ENCODE results near the gene SRP14.

Gene SRP14

DNA sequence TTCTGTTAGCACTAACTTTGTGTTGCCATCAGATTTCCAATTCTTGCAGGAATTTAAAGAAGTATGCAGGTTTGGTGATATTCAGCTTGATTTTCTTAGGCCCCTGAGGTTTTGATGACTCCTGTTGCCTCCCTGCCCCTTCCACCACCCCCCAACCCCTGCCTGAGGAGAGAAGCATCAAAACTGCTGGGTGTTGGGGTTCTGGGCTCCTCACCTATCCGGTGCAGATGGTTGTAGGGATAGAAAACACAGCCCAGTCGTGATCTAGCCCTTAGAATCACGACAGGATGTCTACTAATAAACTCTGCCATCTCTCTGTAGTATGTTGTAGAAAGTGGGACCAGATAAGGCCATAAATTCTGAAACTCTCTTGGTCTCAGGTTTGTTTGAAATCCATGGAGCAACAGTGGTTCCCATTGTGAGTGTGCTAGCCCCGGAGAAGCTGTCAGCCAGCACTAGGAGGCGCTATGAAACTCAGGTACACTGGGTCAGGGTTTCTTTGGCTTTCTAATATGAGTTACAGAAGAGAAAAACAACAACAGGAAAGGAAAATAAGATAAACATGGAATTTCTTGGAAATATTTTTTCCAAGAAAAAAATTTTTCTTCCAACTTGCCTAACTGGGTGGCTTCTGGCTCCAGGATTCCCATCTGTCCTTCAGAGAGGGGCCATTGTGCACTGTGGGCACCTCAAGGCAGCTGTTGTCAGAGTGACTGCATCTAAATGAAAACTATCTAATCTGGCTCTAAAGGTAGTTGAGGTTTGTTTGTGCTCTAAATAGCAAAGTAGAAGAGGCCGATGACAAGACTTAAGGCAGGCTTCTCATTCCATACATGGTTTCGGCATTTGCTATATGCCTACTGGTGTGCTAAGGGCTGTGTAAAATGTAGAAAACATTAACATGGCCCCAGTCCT lies 8.7 kb downstream of the SRP14 start:
- DNase-seq (ENCODE audit: low read depth in 1 of 2, low spot score in 1 of 2), result peak in 1 of 2 experiments; percentile 42
- TF ChIP-seq, protein P1, sequence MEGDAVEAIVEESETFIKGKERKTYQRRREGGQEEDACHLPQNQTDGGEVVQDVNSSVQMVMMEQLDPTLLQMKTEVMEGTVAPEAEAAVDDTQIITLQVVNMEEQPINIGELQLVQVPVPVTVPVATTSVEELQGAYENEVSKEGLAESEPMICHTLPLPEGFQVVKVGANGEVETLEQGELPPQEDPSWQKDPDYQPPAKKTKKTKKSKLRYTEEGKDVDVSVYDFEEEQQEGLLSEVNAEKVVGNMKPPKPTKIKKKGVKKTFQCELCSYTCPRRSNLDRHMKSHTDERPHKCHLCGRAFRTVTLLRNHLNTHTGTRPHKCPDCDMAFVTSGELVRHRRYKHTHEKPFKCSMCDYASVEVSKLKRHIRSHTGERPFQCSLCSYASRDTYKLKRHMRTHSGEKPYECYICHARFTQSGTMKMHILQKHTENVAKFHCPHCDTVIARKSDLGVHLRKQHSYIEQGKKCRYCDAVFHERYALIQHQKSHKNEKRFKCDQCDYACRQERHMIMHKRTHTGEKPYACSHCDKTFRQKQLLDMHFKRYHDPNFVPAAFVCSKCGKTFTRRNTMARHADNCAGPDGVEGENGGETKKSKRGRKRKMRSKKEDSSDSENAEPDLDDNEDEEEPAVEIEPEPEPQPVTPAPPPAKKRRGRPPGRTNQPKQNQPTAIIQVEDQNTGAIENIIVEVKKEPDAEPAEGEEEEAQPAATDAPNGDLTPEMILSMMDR (IDR thresholded peaks at IDR 0.05; ENCODE audit: insufficient read depth, low read length), result peak; percentile 45
- no peak for TF ChIP-seq GABPA (IDR thresholded peaks at IDR 0.05; ENCODE audit: low read depth)
- H3K27ac ChIP-seq (replicated peaks), result no peak overlapping the region

GRCh38 chr15:40028853-40029252 lies 10.1 kb downstream of the SRP14 start:
- Histone ChIP-seq H3K4me3 (replicated peaks; ENCODE audit: insufficient read depth, low read length) (no peak overlapping the region), H3K27me3 (ENCODE audit: insufficient read depth, poor library complexity, severe bottlenecking) (no peaks in the 10 kb centered on the region), H3K27ac (replicated peaks) (no peak overlapping the region)
- DNase-seq (ENCODE audit: low read depth in 1 of 2, low spot score in 1 of 2), result no peak
- TF ChIP-seq POLR2AphosphoS5 (IDR thresholded peaks at IDR 0.05; ENCODE audit: low read depth) (no peak), SPI1 (IDR thresholded peaks at IDR 0.05; ENCODE audit: borderline replicate concordance, low read depth) (no peak), GABPA (IDR thresholded peaks at IDR 0.05; ENCODE audit: low read depth) (no peak), REST (IDR thresholded peaks at IDR 0.05; ENCODE audit: insufficient replicate concordance, low read depth) (no peak)
- TF ChIP-seq, protein P1 (IDR thresholded peaks at IDR 0.05; ENCODE audit: insufficient read depth, low read length), result no peak

More for the DNA sequence above, 8.7 kb downstream of the SRP14 start:
- Histone ChIP-seq H3K4me3 (replicated peaks; ENCODE audit: insufficient read depth, low read length) (no peak overlapping the region), H3K27me3 (ENCODE audit: insufficient read depth, poor library complexity, severe bottlenecking) (no peaks in the 10 kb centered on the region)

DNA sequence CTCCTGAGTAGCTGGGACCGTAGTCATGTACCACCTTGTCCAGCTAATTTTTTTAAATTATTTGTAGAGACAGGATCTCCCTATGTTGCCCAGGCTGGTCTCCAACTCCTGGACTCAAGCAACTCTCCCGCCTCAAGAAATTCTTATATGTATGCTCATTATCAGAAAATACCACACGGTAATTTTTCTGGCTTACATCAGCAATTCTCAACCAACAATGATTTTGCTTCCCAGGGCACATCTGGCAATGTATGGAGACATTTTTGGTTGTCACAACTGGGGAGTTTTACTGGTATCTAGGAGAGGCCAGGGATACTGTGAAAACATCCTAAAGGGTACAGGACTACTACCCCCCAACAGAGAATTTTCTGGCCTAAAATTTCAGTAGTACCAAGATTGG lies 10.8 kb downstream of the SRP14 start:
- no peak for DNase-seq (ENCODE audit: low read depth in 1 of 2, low spot score in 1 of 2)
- Histone ChIP-seq H3K4me3 (replicated peaks; ENCODE audit: insufficient read depth, low read length) (no peak overlapping the region), H3K27me3 (ENCODE audit: insufficient read depth, poor library complexity, severe bottlenecking) (no peaks in the 10 kb centered on the region), H3K27ac (replicated peaks) (no peak overlapping the region)
- no peak for TF ChIP-seq POLR2AphosphoS5 (IDR thresholded peaks at IDR 0.05; ENCODE audit: low read depth)
- TF ChIP-seq GABPA (IDR thresholded peaks at IDR 0.05; ENCODE audit: low read depth), result no peak
- no peak for TF ChIP-seq REST (IDR thresholded peaks at IDR 0.05; ENCODE audit: insufficient replicate concordance, low read depth)
- TF ChIP-seq, protein P1 (IDR thresholded peaks at IDR 0.05; ENCODE audit: insufficient read depth, low read length), result no peak
- no peak for TF ChIP-seq SPI1 (IDR thresholded peaks at IDR 0.05; ENCODE audit: borderline replicate concordance, low read depth)
